Left colon (tissue), 2 donors: ENCODE data around the gene DSN1. TPM values are rescaled to one million over a fixed set of nuclear protein-coding genes. Genes with fewer than 3 reads are reported as not detected.
A peak's percentile ranks its signal among the peaks of the same experiment; 100 is the strongest.
"Not testable (repeated sequence)": the region's sequence is repeated elsewhere in the genome, so short reads cannot be mapped to it uniquely, and the experiment has no call there.

Experiments used
- ATAC-seq: fragments of 200-7000 bp; cut with Tn5 transposase; one replicate; pipeline ENCODE4 v1.9.1; 2020; ENCODE audit warnings: mild to moderate bottlenecking, moderate library complexity
- DNase-seq, 2 donors: peaks; one replicate each; pipeline ENCODE4 v3.0.0-alpha.2; 2020
- intact Hi-C, 2 donors: fragments of 100-400 bp; cut with DNase I in 1 of 2; cut with micrococcal nuclease in 1 of 2; formaldehyde crosslinking; loops; one replicate each; pipeline versions ENCODE4 v1.11.2 to v1.14.0; 2022; cut with DNase I, micrococcal nuclease
- total RNA-seq, 2 donors: library from RNA; stranded (reverse); fragmentation: NEBNext Ultra II Directional; extraction: Animal tissue kit (Norgen Biotek cat#: 25700); gene quantifications; one replicate each; pipeline ENCODE4 v1.2.1, GENCODE V29; 2021
- donor health status: DM: no; HTN: no; CAD: no.
- donor health status: DM: yes; HTN: yes; CAD: no.

DSN1 gene
- total RNA-seq, 2 donors from 2014 or later = 6.3 to 6.8 TPM

DNA sequence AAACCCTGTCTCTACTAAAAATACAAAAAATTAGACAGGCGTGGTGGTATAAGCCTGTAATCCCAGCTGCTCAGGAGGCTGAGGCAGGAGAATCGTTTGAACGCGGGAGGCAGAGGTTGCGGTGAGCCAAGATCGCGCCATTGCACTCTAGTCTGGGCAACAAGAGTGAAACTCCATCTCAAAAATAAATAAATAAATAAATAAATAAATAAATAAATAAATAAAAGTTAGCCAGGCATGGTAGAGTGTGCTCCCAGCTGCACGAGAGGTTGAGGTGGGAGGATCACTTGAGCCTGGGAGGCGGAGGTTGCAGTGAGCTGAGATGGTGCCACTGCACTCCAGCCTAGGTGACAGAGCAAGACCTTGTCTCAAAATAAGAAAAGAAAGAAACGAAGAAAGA, 25.8 kb upstream of the DSN1 start:
- DNase-seq, ATAC-seq, intact Hi-C loops: not testable (repeated sequence)

GRCh38 chr20:36796875-36797274, 23.3 kb upstream of the DSN1 start:
- DNase-seq = no peak
- no peak for ATAC-seq

DNA sequence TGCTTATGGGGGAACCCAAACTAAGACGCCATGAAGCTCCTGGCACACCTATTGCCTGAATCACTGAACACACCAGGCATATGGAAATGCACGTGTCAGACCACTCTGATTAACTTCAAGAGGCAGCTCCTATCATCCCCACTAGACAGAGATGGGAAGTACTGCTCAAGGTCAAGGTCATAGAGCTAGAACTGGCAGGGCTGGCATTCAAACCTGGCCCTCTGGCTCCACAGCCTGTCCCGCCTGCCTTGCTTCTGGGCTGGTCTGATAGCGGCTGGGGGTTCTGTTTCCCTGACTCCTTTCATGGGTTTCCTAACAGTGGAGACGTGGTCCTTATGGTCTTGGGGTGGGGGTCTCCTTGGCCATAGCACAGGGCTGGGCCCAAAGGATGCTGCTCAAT, 22.6 kb upstream of the DSN1 start:
- no peak for ATAC-seq
- no peak for DNase-seq
- intact Hi-C loops = no loop called here

More at GRCh38 chr20:36796875-36797274, 23.3 kb upstream of the DSN1 start:
- intact Hi-C loops = no loop called here

DNA sequence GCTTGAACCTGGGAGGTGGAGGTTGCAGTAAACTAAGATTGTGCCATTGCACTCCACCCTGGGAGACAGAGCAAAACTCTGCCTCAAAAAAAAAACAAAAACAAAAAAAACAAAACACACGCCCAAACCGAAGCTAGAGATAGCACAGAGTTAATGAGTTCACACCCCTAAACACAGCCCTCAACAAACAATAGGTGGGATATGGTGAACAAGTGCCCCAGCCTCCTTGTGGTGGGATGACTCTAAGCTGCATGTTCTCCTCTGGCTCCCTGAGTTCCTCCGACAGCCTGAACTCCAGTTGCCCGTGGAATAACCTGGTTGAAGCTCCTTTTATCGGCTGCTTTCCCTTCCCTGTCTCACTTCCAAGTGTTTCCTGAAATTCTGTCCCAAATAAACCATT, 22.1 kb upstream of the DSN1 start:
- DNase-seq = no peak
- ATAC-seq = no peak
- intact Hi-C loops = no loop called here

DNA sequence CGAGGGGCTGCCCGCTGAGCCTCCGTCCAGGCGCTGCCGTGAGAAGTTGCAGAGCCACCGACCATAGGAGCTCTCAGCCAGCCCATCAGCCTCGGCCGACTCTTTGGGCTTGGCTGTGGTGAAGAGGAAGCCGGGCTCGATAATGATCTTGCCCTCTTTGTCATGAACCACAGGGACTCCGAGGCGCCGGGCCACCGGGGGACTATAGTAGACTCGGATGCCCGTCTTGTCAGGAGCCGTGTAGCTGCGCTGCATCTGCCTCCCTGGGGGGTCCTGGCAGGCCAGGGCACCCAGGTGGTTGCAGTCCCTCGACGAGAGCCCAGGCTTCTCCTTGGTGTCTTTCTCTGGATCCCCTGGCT, 20.5 kb upstream of the DSN1 start:
- intact Hi-C loops = no loop called here
- ATAC-seq (no peak), DNase-seq (no peak)

DNA sequence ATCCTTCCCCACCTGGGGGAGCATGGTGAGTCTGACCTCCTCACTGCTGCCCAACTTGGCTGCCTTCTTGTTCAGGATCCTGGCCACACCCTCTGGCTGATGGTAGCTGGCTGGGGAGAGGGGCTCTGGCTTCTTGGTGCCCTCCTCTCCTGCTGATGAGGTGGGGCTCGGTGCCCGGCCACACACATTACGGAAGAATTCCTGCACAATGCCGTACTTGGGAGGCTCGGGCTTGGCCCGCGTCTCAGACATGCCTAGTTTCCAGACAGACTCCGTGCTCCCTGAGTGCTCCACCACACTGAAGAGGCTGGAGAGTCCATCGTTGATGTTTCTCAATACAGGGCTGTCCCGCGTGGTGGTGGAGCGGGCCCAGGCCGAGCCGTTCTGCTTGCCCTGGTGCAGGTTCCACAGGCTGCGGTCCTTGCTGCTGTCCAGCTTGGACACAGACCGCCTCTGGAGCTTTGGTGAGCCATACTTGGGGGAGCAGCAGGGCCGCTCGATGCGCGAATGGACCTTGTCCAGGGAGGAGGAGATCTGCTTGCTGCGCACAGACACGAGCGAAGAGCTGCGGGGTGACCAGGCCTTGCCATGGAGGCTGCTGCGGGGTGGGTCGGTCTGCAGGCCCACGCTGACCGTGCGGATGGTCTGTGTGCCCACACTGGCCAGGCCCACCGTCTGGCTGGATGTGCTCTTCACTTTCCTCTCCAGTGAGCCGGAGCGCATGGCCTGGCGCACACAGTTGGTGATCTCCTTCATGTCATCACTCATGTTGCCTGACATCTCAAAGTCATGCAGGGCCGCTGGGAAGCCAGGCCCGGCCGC, 19.9 kb upstream of the DSN1 start:
- ATAC-seq = no peak
- intact Hi-C loops = no loop called here
- no peak for DNase-seq

DNA sequence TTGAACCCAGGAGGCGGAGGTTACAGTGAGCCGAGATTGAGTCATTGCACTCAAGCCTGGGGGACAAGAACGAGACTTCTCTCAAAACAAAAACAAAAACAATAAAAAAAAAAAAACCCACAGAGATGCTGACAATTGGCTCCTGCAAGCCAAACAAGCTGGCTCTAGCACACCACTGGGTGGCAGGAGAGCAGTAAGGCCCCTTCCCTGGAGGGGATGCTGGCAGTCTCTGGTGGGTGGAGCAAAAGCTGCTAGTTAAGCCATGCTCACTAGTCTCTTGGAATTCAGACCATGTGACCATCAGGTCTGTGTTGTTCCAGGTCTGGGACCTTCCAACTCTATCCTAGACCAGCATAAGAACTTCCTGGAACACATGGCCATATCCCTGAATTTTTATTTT, 18.9 kb upstream of the DSN1 start:
- DNase-seq = peak; percentile 18 to 39

DNA sequence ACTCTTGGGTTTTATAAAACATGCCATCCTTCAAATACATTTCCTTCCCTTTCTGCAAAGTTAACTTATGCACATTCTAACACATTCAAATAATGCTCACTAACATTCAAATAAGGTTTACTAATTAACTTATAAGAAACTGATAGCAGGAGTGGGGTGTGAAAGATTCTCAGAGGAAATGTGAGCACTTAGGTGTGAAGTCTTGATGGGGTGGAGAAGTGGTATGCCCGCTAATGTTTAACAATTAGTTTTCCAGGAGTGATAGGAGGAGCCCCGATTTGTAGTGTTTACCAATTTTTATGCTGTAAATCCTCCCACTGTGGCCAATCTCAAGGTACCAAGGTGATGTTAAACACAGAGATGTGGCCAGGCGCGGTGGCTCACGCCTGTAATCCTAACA, 18.3 kb upstream of the DSN1 start:
- DNase-seq (no peak), ATAC-seq (no peak)
- intact Hi-C loops = no loop called here

More for the DNA sequence above, 18.9 kb upstream of the DSN1 start:
- intact Hi-C loops = no loop called here
- ATAC-seq = peak; percentile 61

GRCh38 chr20:36786663-36787062, 13.1 kb upstream of the DSN1 start:
- intact Hi-C loops = no loop called here
- ATAC-seq = no peak
- DNase-seq = no peak

GRCh38 chr20:36786246-36786645, 12.7 kb upstream of the DSN1 start:
- intact Hi-C loops = no loop called here
- ATAC-seq = no peak
- DNase-seq = no peak

- no peak for DNase-seq
- intact Hi-C loops = no loop called here
- ATAC-seq = no peak
These were observed 11.7 kb upstream of the DSN1 start for GRCh38 chr20:36785308-36785707.

DNA sequence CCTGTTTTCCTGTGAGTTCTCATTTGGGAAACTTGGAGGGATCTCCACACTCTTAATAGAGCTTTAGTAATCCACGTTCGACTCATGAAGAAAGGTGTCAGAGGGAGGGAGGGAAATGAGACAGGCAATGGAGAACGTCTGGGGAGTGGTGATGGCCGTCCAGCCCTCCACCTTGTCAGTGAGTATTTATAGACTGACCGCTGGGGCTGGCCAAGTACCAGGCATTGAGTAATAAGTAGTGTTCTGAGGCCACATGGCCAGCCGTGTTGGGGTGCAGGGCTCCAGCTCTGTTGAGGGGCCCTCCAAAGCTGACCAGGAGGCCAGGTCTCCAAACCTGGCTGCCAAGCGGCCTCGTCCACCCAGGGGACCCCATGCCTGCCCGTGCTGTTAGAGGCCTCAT, 11.3 kb upstream of the DSN1 start:
- DNase-seq (no peak), ATAC-seq (no peak)
- intact Hi-C loops = no loop called here

GRCh38 chr20:36784116-36784515, 10.6 kb upstream of the DSN1 start:
- ATAC-seq (no peak), DNase-seq (no peak)
- intact Hi-C loops = no loop called here

- intact Hi-C loops = no loop called here
- no peak for ATAC-seq
- no peak for DNase-seq
These were observed 6.1 kb upstream of the DSN1 start for GRCh38 chr20:36779656-36780025.

- DNase-seq = no peak
- ATAC-seq = no peak
- intact Hi-C loops = no loop called here
These were observed 5.5 kb upstream of the DSN1 start for GRCh38 chr20:36778831-36779655.

DNA sequence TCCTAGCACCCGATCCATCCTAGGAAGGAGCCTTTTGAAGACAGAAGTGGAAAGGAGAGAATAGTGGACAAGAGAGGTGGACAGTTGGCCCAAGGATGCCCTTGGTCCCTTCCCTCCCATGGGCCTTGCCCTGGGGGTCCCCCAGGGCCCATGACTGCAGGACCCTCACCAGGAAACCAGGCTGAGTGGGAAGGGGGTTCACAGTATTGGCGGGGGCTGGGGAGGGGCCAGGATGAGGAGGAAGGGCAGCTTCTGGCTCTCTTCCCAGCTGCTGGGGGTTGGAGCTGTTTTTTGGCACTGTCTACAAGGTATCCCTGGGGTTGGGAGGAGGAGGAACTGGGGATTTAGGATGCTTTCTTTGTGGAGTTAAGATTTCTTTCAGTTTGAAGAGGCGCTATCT, 4.0 kb upstream of the DSN1 start:
- DNase-seq (no peak), ATAC-seq (no peak)
- intact Hi-C loops = no loop called here

DNA sequence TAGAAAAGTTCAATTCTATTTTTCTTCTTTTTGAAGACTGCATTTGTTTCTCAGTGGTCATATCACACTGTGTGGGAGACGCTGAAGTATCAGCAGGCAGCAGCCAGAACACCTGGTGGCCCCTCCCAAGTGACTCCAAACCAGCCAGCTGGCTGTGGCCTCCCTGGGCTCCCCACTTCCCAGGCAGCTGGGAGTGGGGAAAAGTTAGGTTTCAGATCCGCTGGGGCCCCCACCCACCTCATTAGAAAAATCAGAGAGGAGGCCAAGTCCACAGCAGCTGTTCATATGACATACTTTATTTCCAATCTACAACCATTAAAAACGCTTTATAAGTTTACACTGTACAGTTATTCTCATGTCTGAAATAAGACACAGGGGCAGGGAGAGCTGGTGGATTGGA, 3.6 kb upstream of the DSN1 start:
- DNase-seq (no peak), ATAC-seq (no peak)
- intact Hi-C loops = no loop called here

- intact Hi-C loops = no loop called here
- DNase-seq (no peak), ATAC-seq (no peak)
These were observed 2.3 kb upstream of the DSN1 start for GRCh38 chr20:36775826-36776225.

GRCh38 chr20:36775196-36775595, 1.6 kb upstream of the DSN1 start:
- intact Hi-C loops = no loop called here
- ATAC-seq = no peak
- no peak for DNase-seq

DNA sequence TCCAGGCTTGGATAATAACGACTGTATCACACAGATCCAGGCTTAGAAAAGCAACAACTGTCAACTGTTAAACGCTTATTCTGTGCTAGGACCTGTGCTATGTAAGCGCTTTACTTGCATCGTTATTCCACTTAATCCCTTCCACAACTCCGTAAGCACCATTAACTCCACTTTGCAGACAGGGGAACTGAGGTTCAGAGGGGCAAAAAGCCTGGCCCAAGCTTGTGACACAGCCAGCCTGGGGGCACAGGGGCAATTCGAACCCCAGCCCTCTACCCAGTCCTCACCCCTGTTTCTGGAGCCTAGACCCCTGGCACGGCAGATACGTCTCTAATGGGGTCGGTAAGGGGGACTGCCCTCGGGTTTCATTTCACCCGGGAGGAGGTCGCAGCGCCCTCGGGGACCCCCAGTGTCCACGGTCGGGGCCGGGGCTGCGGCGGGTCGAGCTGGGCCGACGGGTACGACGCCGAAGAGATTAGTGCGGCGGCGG, 411 bp downstream of the DSN1 start:
- no peak for DNase-seq
- intact Hi-C loops = no loop called here
- peak; percentile 3 for ATAC-seq
